ENCODE measurements around the gene HNRNPA0.
"Not testable (repeated sequence)": the region's sequence is repeated elsewhere in the genome, so short reads cannot be mapped to it uniquely, and the experiment has no call there.

HNRNPA0 gene

DNA sequence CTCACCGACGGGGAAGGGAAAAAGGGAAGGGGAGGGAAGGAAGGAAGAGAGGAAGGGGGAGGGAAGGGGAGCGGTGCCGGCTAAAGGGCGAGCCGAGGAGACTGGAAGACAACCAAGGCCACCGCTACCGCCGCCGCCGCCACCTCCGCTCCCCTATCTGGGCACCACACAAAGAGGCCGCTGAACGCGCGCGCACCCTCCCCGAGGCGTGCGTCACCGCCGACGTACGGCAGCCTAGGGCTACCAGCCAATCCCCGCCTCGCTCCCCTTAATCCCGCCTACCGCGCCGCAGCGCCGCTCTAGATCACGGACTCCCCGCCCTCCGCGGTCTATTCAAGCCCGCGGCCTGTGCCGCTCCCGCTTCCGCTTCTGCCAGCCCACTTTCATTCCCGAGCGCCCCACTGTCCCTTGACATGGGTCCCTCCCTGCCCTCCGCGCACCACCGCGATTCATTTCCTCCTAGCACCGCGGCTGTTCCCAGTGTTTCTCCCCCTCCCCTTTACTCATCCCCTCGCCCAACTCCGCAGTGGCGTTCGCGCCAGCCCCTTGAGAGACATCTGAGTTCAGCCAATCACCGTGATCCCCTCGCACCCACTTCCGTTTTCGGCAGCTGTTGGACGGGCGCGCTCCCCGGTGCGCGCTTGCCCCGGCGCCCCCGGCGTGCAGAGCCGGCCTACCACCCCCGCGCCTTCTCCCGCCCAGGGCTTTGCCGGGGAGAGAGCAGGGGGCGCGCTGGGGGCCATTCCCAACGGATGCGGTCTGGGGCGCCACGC, at the start of gene HNRNPA0:
HNRNPA0 (minus strand) TSS at position 176 of the 773 bp plus-strand sequence. CDS start 297 bp downstream, outside the sequence.
- peak; percentile 92 to 97 (median 93) for DNase-seq

DNA sequence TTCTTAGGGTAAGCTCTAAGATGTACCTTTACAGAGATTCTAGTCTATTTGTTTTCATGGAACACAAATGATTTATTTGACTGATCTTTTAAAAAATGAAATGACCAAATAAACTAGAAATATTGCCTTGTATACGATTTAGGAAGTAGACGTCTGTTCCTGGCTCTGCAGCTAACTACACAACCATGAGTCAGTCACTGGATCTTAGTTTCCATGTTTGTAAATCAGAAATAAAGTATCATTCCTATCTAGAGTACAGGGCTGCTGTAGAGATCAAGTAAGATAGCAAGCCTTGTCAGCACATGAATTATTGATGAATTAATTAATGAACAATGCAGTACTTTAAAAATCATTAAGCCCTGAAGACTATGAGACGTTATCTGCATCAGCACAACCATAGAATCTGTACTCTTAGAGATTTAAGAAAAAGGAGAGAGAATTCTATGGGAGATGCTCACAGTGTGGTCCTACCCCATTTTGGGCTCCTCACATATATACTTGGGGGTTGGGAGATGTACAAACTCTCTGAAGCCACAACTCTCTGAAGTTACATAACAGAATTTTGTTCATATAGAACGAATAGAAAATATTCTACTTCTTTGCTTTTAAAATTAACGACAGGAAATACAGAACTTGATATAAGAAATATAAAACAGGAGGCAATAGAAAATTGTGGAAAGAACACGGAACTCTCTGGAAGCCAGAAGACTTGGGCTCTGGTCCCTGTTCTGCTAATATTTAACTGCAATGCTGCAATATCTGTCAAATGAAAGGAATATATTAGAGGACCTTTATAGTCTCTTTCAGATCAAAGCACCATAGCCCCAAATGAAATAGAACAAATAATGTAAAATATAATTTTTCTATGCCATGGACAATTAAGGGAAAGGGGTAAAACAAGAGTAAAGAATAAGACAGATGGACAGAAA, 48.4 kb upstream of the HNRNPA0 start:
- DNase-seq = no peak

DNA sequence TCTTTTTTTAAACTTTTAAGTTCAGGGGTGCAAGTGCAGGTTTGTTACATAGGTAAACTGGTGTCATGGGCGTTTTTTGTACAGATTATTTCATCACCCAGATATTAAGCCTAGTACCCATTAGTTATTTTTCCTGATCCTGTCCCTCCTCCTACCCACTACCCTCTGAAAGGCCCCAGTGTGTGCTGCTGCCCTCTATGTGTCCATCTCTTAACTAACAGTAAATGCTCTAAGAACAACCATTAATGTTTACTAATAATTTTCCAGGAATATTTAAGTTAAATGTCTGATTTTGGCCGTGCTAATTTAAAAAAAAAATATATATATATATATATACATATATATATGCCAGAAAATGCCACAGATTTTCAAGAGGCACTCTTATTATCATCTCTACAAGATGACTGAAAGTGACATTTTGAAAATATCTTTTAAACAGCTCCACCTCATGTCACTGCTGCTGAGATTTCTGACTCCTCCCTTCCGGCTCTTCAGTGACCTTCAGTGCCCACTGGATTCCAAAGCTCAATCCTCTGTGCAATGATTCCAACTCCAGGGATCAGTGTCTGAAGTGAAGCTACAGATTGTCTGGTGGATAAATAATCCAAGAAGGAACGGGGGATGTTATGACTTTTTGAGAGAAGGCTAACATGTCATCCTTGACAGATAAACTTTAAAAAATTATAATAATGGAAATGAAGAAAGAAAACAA, 46.7 kb upstream of the HNRNPA0 start:
- DNase-seq = no peak

DNA sequence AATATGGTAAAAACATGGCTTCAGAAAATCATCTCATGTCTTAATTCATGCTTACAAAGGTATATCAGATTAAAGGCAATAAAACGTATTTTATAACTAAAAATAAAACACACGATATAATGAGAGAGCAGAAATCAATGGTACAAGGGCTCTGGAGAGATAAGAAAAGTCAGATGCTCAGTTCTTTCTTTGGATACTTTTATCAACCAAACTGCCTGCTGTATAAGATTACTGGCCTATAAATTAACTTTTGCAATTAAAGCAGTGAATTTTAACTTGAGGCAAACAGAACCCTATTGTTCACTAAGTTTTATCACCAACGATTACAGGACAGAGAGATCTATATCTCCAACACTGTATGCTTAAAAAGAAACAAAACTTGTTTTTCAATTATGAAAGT, 42.1 kb upstream of the HNRNPA0 start:
- no peak for DNase-seq

DNA sequence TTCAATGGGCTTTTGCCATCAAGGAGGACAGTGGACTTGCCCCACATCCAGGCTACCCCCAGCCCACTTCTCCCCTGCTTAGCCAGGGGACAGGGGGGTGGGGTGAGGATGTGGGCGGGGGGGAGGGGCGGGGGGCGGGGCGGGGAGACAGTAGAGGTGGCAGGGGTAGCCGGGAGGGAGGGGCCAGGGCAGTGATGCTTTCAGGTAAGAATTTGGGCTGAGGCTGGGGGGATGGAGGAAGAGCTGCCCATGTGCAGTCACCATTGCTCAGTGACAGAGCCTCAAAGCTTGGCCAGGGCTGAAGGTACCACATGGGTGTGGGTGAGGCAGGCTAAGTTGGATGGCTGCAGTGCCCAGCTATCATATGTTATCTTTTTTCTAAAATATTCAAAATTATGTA, 40.7 kb upstream of the HNRNPA0 start:
- DNase-seq = no peak

DNA sequence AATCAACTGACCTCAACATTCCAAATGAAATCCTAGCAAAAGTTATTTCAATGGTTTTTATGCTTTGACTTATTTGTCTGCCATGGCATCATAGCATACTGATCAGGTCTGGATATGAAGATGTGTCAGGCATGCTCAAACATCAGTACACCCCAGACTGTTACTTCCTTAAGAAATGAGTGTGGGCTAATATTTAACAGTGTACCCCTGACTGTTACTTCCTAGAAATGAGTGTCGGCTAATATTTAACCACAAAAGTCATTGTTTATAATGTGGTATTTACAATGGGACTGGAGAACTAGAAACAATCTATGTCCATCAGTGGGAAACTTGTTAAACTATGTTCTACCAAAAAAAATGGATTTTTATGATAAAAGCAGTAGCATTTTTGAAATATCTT, 38.1 kb upstream of the HNRNPA0 start:
- no peak for DNase-seq

DNA sequence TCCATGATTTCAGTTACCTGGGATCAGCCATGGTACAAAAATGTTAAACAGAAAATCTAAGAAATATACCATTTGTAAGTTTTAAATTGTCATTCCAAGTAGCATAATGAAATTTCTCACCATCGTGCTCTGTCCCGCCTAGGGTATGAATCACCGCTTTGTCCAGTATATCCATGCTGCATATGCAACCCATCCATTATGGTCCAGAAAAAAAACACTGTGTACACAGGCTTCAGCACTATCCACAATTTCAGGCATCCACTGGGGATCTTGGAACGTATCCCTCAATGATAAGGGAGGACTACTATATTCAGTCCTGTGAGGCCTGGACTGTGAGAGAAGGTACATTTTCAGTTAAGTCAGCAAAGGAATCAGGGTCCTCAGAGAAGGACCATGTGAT, 37.6 kb upstream of the HNRNPA0 start:
- no peak for DNase-seq

DNA sequence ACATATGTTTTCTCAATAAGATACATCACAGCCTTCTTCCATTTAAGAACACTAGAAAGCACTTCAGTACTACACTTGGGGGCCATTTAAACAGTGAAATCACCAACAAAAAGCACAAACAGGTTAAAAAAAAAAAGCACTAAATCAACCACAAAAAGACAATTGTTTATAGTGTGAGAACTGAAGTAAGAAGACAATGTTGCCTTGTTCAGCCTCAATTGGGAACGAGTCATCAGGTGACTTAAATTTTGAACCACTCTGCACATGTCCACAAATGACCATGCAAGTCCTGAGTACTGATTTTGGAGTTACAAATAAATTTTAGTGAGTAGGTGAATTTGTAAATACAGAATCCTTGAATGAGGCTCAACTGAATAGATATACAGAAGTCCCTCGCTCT, 37.2 kb upstream of the HNRNPA0 start:
- DNase-seq = no peak

DNA sequence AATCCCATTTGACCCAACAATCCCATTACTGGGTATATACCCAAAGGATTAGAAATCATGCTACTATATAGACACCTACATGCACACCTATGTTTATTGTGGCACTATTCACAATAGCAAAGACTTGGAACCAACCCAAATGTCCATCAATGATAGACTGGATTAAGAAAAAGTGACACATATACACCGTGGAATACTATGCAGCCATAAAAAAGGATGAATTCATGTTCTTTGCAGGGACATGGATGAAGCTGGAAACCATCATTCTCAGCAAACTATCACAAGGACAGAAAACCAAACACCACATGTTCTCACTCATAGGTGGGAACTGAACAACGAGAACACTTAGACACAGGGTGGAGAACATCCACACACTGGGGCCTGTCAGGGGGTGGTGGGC, 34.4 kb upstream of the HNRNPA0 start:
- DNase-seq = not testable (repeated sequence)

DNA sequence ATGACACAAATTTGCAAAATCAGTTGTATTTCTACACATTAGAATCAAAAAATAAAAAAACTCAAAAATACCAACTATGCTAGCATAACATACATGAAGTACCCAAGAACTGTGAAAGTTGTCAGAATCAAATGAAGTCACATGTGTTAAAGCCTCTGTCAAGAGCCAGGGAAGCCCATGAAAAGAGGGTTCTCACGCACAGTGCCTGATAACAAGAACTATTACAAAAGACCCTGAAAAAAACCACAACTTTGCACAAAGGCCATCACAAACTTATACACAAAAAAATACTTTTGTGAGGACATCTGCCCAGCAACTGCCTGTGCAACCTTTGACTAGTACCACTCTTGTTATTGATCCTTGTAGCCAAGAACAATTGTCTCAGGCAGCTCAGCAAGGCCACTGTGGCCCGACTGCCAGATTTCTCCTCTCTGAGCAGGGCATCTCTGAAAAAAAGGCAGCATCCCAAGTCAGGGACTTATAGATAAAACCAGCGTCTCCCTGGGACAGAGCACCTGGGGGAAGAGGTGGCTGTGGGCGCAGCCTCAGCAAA, 28.9 kb upstream of the HNRNPA0 start:
- DNase-seq = no peak

DNA sequence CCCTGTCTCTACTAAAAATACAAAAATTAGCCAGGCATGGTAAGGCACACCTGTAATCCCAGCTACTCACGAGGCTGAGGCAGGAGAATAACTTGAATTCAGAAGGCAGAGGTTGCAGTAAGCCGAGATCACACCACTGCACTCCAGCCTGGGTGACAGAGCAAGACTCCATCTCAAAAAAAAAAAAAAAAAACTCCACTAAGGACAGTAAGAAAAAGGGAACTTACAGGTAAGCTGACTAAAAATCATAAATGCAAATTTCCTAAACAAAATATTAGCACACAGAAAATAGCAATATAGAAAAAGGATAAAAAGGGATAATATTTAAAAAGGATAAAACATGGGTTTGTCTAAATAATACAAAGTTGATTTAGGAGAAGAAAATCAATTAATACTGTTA, 27.9 kb upstream of the HNRNPA0 start:
- no peak for DNase-seq

DNA sequence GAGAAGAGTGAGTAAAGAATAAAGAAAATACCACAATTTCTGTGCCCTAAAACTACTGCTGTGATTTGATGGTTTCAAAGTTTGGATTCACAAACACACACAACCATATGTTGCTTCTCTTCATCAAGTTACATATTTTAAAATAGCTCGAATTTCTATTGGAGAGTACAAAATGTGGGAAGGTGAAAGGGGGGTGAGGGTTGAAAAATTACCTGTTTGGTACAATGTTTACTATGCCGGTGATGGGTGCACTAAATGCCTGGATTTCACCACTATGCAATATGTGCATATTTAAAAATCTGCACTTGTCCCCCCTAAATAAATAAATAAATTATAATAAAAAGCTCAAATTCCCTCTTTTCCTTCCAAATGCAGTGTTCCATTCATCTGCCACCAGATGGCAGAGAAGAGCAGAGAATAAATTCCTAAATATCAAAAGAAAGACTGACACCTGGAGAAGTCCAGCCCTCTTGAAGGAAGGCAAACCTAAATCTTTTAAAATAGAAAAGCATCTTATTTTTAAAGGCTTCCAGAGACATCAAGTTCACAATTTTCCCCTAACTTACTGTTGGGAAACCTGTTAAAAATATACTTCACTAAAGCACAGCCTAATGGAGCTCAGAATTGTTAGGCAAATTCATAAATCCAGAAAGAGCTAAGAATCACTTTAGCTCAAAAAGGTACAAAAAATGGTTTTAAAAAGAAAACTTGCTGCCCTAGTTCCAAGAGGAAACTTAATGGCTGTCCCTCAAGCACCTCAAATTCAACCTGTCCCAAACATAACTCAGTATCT, 24.8 kb upstream of the HNRNPA0 start:
- DNase-seq = peak in 2 of 3 experiments; percentile 7 to 49

DNA sequence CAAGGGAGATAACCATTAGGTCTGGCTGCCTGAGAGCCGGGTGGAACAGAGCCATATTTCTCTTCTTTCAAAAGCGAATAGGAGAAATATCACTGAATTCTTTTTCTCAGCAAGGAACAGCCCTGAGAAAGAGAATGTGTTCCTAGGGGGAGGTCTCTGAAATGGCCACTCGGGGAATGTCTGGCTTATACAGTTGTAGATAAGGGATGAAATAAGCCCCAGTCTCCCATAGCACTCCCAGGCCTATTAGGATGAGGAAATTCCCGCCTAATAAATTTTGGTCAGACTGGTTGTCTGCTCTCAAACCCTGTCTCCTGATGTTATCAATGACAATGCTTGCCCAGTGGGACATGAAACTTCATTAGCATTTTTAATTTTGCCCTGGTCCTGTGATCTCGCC, 13.8 kb upstream of the HNRNPA0 start:
- DNase-seq = not testable (repeated sequence)

DNA sequence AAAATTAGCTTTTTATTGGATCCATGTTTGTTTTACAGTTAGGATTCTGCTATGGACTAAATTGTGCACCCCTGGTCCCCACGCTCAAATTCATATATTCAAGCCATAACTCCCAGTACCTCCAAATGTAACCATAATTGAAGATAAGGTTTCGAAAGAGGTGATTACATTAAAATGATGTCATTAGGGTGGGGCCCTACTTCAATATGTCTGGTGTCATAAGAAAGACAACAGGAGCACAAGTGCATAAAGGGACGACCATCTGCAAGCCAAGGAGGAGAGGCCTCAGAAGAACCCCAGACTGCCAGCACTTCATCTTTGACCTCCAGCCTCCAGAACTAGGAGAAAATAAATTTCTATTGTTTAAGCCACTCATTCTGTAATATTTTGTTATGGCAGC, 7.4 kb upstream of the HNRNPA0 start:
- DNase-seq = no peak

DNA sequence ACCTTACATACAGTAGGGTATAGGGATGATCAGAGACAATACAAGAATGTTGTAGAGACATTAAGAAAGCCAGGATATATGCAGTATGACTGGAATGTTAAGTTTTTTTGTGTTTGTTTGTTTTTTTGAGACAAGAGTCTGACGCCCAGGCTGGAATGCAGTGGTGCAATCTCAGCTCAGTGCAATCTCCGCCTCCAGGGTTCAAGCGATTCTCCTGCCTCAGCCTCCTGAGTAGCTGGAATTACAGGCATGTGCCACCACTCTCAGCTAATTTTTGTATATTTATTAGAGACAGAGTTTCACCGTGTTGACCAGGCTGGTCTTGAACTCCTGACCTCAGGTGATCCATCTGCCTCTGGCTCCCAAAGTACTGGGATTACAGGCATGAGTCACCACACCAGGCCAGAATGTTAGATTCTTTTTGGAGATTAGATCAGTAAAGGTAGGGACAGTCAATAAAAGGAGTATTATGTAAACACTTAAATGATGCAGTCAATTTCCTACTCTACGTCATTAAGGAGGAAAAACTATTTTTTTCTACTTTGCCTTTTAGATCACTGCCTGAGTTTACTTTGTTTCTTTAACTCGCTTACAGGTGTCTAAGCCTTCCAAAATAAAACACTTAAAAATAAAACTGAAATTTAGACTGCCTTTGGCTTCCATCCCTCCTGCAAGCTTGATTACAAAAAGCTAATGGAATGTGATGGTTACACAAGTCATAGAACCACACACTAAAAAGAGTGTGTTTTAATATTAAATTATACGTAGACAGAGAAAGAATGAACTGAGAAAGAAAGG, 6.8 kb upstream of the HNRNPA0 start:
- no peak for DNase-seq

DNA sequence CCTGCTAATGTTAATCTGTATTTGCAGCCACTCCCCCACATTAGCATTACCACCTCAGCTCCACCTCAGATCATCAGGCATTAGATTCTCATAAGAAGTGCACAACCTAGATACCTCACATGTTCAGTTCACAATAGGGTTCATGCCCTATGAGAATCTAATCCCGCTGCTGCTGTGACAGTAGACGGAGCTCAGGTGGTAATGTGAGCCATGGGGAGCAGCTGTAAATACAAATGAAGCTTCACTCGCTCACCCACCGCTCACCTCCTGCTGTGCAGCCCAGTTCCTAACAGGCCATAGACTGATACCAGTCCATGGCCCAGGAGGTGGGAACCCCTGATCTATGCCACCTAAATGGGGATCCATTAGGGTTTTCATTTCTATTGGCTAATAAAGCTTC, 6.1 kb upstream of the HNRNPA0 start:
- DNase-seq = no peak

DNA sequence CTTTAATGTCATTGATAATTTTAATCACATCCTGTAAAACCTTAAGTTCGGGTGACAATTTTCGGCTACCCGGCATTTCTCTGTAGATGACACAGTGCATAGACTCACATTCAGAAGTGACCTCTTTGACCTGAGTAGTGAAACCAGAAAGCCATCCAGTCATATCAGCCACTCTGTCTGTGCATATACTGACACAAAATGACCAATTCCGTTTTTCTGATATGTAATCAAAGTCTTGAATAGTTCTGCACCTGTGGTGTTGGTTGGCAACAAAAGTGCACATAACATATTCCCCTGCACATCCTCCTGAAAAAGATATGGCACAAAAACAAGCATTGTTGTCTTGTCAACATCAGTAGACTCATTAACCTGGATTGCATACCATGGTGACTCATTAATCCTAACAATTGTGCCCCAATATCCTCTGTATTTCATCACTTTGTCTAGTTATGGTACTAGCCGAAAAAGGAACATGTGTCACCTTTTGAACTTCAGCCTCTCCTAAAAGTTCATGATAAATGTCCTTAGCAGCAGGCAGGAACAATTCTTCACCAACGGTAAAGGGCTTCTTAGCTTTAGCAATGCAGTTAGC, 4.6 kb upstream of the HNRNPA0 start:
- no peak for DNase-seq

DNA sequence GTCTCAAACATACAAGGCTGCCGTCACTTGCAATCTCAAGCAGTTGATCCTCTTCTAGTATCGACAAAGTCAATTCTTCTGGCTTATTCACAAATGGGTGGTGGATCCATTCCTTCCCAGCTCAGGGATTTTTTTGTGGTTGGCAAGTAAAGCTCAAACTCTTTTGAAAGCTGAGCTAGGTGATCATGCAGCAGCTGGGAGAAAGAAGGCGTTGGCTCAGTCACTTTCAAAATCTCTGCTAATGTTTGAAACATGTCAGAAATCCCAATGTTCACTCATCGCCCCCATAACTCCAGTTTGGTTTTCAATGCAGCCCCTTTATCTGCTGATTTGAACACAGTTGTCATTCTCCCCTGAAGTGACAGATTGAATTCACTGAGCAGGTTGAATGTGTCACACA, 4.0 kb upstream of the HNRNPA0 start:
- DNase-seq = no peak

DNA sequence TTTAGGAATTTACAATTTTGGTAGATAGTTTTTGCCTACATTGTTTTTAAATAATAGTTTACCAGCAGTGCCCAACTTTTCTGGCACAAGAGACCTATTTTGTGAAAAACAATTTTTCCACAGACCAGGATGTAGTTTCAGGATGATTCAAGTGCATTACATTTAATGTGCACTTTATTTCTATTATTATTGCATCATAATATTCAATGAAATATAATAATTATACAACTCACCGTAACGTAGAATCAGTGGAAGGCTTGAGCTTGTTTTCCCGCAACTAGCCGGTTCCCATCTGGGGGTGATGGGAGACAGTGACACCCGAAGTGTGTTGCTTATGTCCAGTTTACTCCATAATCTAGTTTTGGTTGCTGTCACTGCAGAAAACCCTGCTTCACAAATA, 3.5 kb upstream of the HNRNPA0 start:
- DNase-seq = no peak

DNA sequence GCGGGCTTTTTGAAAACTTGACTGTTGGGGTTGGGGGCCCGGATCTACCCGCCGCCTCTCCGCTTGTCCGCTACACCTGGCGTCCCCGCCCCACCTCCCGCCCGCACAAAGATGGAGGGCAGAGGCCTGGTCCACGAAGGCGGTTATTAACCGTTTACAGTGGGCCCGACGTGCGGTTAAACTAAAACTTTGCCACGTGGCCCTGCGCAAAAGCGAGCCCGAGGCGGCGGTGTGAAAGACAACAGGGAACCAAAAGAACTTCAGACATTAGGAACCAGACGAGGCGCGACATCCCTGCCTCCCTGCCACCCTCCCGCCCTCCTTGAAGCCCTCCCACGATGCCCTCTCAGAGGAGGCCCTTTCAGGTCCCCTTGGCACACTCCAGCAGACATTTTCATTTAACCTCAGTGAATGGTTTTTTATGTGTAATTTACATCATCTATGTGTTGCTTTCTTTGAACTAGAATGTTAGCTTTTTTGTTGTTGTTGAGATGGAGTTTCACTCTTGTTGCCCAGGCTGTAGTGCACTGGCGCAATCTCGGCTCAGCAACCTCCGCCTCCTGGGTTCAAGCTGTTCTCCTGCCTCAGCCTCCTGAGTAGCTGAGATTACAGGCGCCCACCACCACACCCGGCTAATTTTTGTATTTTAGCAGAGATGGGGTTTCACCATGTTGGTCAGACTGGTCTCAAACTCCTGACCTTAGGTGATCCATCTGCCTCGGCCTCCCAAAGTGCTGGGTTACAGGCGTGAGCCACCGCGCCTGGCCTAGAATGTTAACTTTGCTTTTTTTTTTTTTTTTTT, 999 bp upstream of the HNRNPA0 start:
- peak in 1 of 3 experiments; percentile 31 for DNase-seq
